Natural killer cell treated with Interleukin-12 subunit alpha and Interleukin-12 subunit beta and Interleukin-15 and Interleukin-18, amount 100 ng/mL, for 72 hours (primary cell): ENCODE data around the gene RPL4. TPM values are rescaled to one million over a fixed set of nuclear protein-coding genes. Genes with fewer than 3 reads are reported as not detected.
"Not testable (repeated sequence)": the region's sequence is repeated elsewhere in the genome, so short reads cannot be mapped to it uniquely, and the experiment has no call there.

Experiments
- ATAC-seq, 2 donors: fragments of 150-1000 bp; cut with Tn5 transposase in 1 of 2; sonication (Bioruptor Pico), chemical (Tn5 transposase) in 1 of 2; 2 replicates each; pipeline ENCODE4 v1.10.0; 2021
- DNase-seq: peaks from one replicate; pipeline ENCODE4 v3.0.0; 2022; ENCODE audit warnings: low spot score
- H3K27ac Mint-ChIP-seq, 2 donors: 1 replicate in 1 of 2; 2 replicates in 1 of 2; pipeline ENCODE4 v1.8.0; 2022; ENCODE audit warnings: mixed read lengths in 2 of 2, mild to moderate bottlenecking in 1 of 2, moderate library complexity in 1 of 2
- H3K27me3 Mint-ChIP-seq, 2 donors: 1 replicate in 1 of 2; 2 replicates in 1 of 2; pipeline ENCODE4 v1.8.0; 2022; ENCODE audit warnings: mixed read lengths in 2 of 2
- H3K36me3 Mint-ChIP-seq: one replicate; pipeline ENCODE4 v1.8.0; 2022; ENCODE audit warnings: mixed read lengths
- H3K4me1 Mint-ChIP-seq, 2 donors: 1 replicate in 1 of 2; 2 replicates in 1 of 2; pipeline ENCODE4 v1.8.0; 2022; ENCODE audit warnings: low read depth in 2 of 2, mixed read lengths in 2 of 2, mild to moderate bottlenecking in 1 of 2
- H3K4me3 Mint-ChIP-seq: one replicate; pipeline ENCODE4 v1.8.0; 2022; ENCODE audit warnings: mixed read lengths
- H3K9me3 Mint-ChIP-seq: 2 replicates; pipeline ENCODE4 v1.8.0; 2022; ENCODE audit warnings: mixed read lengths
- total RNA-seq, 2 donors: library from RNA; stranded (reverse); gene quantifications; one replicate each; pipeline ENCODE4 v1.2.3, GENCODE V29; 2022

Gene RPL4
- total RNA-seq = 1,000 to 10,000 TPM; 1,786 to 1,827 TPM

DNA sequence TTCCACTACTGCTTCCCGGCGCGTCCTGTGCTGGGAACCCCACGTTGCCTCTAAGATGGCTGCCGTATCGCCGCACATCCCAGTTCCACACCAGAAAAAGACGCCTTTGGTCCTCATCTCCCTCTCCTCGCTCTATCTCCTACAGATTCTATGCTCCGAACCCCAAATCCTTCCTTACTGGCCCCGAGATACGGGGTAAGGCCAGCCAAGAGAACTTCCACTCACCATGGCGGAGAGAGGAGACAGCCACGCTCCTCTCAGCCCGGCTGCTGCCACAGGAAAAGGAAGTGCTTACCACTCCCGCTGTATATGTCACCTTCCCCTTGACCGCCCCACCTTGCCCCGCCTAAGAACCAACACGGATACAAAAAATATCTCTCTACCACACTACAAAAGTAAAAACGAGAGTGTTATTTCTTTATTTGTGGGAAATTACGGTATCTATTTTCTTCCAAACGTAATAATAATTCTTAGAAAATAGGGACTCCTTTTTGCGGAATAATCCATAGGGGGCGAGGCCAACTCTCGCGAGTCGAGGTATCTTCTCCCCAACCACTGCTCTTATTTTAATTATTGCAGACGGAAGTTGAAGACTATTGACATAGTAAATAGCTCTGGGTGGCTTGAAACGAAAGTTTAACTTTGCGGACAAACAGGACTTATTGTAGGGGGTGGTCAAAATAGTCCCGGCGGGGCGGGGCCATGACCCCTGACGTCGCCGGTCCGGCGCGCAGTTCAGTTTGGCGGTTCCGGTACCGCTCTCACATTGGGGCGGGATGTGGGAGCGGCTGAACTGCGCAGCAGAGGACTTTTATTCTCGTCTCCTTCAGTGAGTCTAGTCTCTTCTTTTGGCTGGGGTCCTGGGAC, at the start of gene RPL4, which contains the start of gene ZWILCH:
Gene RPL4 (minus strand): TSS at position 293 of the 867 bp plus-strand sequence. CDS start 65 bp downstream, at position 228.
Gene ZWILCH (plus strand): TSS at position 764 of the 867 bp plus-strand sequence. CDS start 13 bp downstream, at position 777.
- Mint-ChIP-seq H3K27me3 (no peaks in the 10 kb centered on the region), H3K4me1 (peaks cover 28 to 37% of the 10 kb centered on the region in 2 donors), H3K9me3 (no peaks in the 10 kb centered on the region), H3K4me3 (peak within 1 kb of the TSS; percentile 94), H3K36me3 (peaks cover 36% of the 10 kb centered on the region), H3K27ac (peak within 1 kb of the TSS; percentile 93)
- DNase-seq = peak; percentile 85
- peak; percentile 93 to 94 for ATAC-seq

DNA sequence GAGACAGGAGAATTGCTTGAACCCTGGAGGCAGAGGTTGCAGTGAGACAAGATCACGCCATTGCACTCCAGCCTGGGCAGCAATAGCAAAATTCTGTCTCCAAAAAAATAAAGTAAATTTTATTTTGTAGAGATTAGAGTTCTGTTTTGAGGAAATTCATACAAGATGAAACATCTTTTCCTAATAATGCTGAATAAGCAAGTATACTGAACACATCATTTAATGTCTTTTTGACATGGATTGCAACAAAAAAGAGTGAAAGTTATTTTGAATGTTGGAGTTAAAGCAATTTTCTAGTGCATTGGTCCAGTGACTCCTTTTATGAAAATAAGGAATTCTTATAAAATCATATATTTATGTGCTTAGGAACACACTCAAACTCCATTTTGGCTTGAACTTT, 40.6 kb upstream of the RPL4 start:
- Mint-ChIP-seq H3K27ac (no peak overlapping the region), H3K4me1 (no peaks in the 10 kb centered on the region), H3K9me3 (no peaks in the 10 kb centered on the region), H3K4me3 (no peak overlapping the region), H3K36me3 (peaks cover 4% of the 10 kb centered on the region), H3K27me3 (no peaks in the 10 kb centered on the region)
- ATAC-seq = no peak
- no peak for DNase-seq

DNA sequence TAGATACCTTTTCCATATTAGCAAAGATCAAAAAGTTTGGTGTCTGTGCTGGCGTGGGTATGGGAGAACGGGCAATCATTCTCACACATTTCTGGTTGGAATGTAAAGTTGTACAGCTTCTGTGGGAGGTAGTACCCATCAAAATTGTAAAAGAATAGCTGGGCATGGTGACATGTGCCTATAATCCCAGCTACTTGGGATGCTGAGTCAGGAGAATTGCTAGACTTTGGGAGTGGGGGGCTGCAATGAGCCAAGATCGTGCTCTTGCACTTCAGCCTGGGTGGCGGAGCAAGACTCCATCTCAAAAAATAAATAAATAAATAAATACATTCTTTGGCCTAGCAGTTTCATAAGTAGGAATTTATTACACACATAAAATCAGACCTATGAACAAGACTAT, 38.2 kb upstream of the RPL4 start:
- ATAC-seq (no peak), DNase-seq (no peak)
- Mint-ChIP-seq H3K36me3 (peaks cover 13% of the 10 kb centered on the region), H3K4me1 (no peaks in the 10 kb centered on the region), H3K9me3 (no peaks in the 10 kb centered on the region), H3K4me3 (no peak overlapping the region), H3K27ac (no peak overlapping the region), H3K27me3 (no peaks in the 10 kb centered on the region)

DNA sequence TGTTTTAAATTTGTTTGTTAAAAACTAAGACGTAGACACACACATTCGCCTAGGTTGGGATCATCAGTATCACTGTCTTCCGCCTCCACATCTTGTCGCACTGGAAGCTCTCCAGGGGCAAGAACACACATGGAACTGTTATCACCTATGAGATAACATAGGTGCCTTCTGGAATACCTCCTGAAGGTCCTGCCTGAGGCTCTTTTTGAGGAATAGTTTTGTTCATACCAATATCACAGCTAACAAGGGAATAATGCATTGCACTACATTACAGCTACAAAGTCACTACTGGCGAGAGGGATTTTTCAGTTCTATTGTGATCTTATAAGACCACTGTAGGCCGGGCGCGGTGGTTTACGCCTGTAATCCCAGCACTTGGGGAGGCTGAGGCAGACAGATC, 30.4 kb upstream of the RPL4 start:
- Mint-ChIP-seq H3K27ac (no peak overlapping the region), H3K36me3 (peaks cover 18% of the 10 kb centered on the region), H3K4me3 (no peak overlapping the region), H3K4me1 (no peaks in the 10 kb centered on the region), H3K27me3 (no peaks in the 10 kb centered on the region), H3K9me3 (no peaks in the 10 kb centered on the region)
- ATAC-seq = no peak
- DNase-seq = no peak

DNA sequence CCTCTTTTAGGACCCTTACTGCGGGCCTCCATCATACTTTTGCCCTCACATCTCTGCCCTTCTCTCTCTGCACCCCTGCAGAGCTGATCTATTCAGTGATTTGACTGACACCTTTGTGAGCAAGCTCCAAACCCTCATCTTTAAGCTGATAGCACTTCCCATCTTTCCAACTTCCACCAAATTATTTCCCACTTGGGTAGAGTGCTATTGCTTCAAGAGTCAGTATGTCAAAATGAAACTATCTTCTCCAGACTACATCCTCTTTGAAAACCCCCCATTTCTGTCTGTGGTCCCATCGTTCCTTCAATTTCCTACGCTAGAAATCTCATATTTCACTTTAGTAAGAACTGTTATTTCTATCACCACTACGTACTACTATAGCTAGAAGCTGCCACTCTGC, 20.2 kb upstream of the RPL4 start:
- Mint-ChIP-seq H3K4me3 (no peak overlapping the region), H3K9me3 (no peaks in the 10 kb centered on the region), H3K36me3 (peaks cover 29% of the 10 kb centered on the region), H3K27ac (no peak overlapping the region), H3K27me3 (no peaks in the 10 kb centered on the region), H3K4me1 (peaks cover 4 to 10% of the 10 kb centered on the region in 2 donors)
- ATAC-seq (no peak), DNase-seq (no peak)

DNA sequence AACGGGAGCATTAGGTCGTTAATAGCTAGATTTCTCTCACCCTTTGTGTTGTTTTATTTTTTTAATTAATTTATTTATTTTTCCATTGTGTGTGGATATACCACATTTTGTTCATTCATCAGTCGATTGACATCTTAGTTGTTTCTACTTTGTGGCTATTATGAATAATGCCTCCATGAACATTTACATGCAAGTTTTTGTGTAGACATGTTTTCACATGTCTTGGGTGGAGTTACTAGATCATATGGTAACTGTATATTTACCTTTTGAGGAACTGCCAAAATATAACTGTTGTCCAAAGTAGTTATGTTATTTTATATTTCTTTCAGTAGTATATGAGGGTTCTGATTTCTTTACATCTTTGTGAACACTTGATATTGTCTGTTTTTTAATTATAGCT, 19.3 kb upstream of the RPL4 start:
- ATAC-seq (no peak), DNase-seq (no peak)
- H3K36me3 Mint-ChIP-seq = peaks cover 22% of the 10 kb centered on the region
- H3K9me3 Mint-ChIP-seq = no peaks in the 10 kb centered on the region
- no peak overlapping the region for H3K4me3 Mint-ChIP-seq
- H3K27me3 Mint-ChIP-seq = no peaks in the 10 kb centered on the region
- H3K27ac Mint-ChIP-seq = no peak overlapping the region
- H3K4me1 Mint-ChIP-seq = peaks cover 4 to 10% of the 10 kb centered on the region in 2 donors

DNA sequence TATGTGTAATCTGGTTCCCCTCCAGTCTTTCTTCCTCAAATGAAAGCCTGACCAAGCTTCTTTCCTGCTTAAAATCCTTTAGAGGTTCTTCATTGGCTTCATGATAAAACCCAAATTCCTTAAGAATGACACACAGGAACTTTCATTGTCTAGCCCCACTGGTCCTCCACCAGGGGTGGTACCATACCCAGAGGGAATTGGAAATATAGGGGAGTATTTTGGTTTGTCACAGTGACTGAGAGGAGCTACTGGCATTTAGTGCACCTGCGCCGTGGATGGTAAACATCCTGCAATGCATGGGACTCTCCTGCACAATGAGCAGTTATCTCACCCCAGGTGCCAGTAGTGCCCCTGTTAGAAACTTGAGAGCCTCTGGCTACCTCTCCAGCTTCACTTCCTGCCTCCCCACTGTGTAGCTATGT, 11.3 kb upstream of the RPL4 start:
- no peak for DNase-seq
- peaks cover 27% of the 10 kb centered on the region for H3K36me3 Mint-ChIP-seq
- no peaks in the 10 kb centered on the region for H3K9me3 Mint-ChIP-seq
- no peak overlapping the region for H3K4me3 Mint-ChIP-seq
- H3K27ac Mint-ChIP-seq = no peak overlapping the region
- no peaks in the 10 kb centered on the region for H3K27me3 Mint-ChIP-seq
- no peaks in the 10 kb centered on the region for H3K4me1 Mint-ChIP-seq
- no peak for ATAC-seq

DNA sequence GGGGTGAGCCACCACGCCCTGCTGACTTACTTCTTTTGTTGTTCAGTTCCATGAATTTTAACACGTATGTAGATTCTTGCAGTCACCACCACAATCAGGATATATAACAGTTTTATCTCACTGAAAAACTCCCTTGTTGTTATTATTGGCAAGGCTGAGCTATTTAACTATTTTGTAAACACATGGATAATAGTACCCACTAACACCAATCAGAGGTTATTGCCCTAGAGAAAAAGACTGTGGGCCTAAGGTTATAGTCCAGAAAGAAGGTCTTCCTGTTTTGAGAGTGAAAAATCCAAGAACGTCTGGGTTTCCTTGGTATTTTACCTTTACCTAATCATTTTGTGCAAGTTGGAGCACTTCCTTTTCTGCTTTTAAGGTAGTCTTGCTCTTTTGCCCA, 9.9 kb upstream of the RPL4 start:
- H3K27me3 Mint-ChIP-seq = no peaks in the 10 kb centered on the region
- H3K9me3 Mint-ChIP-seq = no peaks in the 10 kb centered on the region
- peaks cover 27% of the 10 kb centered on the region for H3K36me3 Mint-ChIP-seq
- H3K27ac Mint-ChIP-seq = no peak overlapping the region
- ATAC-seq (no peak), DNase-seq (no peak)
- H3K4me3 Mint-ChIP-seq = no peak overlapping the region
- H3K4me1 Mint-ChIP-seq = no peaks in the 10 kb centered on the region

DNA sequence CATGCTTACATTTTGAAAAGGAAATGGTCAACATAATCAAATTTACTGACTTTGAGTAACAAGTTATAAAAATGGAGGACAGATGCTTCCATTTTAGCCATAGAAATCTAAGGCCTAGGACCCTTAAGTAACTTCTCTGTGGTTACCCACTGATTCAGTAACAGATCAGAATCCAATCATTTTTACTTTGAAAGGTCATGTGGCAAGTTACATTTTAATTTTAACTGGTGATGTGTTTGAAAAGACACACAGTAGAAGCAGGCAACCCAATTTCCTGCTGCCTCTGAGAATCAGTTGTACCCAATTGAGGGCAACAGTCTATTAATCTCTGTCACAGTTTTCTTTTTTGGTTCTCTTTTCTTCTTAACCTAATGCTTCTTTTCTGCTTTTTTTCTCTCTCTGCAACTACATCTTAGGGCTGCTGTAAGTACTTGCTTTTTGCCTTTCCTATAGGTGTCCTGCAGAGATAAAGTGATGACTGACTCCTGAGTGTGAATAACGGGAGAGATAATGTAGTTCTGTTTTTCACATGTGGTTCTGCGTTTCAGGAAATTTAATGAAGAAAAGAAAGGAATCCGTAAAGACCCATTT, 3.7 kb upstream of the RPL4 start:
- H3K36me3 Mint-ChIP-seq = peaks cover 20% of the 10 kb centered on the region
- no peaks in the 10 kb centered on the region for H3K9me3 Mint-ChIP-seq
- no peak overlapping the region for H3K4me3 Mint-ChIP-seq
- no peaks in the 10 kb centered on the region for H3K27me3 Mint-ChIP-seq
- H3K27ac Mint-ChIP-seq = no peak overlapping the region
- ATAC-seq (no peak), DNase-seq (no peak)
- peaks cover 14 to 20% of the 10 kb centered on the region in 2 donors for H3K4me1 Mint-ChIP-seq

DNA sequence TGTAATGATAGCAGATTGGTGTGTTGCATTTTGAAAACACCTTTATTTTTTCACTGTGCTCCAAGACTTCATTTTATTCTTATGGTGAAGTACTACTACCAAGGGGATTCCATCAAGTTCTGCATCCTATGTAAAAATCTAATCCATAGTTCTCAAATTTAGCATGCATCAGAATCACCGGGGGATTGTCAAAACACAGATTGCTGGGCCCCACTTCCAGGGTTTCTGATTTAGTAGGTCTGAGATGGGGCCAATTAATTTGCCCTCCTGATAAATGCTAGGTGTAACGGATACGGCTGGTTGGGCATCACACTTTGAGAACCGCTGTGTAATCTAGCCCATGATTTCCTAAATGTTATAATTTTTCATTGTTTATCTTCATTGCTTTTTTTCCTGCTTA, 1.2 kb upstream of the RPL4 start:
- DNase-seq = no peak
- H3K9me3 Mint-ChIP-seq = no peaks in the 10 kb centered on the region
- H3K27me3 Mint-ChIP-seq = no peaks in the 10 kb centered on the region
- peaks cover 30% of the 10 kb centered on the region for H3K36me3 Mint-ChIP-seq
- peak overlapping the region; percentile 94 for H3K4me3 Mint-ChIP-seq
- peak overlapping the region; percentile 93 for H3K27ac Mint-ChIP-seq
- no peak for ATAC-seq
- peaks cover 24 to 29% of the 10 kb centered on the region in 2 donors for H3K4me1 Mint-ChIP-seq

DNA sequence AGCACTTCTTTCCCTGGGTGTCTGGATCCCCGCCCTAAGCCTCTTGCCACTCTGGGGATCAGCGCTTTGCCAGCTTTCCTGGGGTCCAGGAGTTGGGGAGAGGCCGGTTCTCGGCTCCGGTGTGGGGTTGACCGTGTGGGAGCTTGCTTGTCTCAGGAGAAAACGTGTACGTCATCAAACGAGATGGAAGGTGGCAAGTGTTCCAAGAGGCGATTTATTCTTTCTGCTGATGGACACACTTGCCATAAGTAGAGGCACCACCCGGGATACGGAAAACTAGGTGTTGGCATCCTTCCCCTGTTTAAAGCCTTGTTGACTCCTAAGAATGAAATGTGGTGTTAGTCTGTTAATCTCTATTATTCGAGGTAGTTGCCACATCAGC, 766 bp upstream of the RPL4 start:
- Mint-ChIP-seq H3K36me3 (peaks cover 30% of the 10 kb centered on the region), H3K4me1 (peaks cover 24 to 31% of the 10 kb centered on the region in 2 donors), H3K4me3 (peak overlapping the region; percentile 94), H3K9me3 (no peaks in the 10 kb centered on the region), H3K27ac (peak overlapping the region; percentile 93), H3K27me3 (no peaks in the 10 kb centered on the region)
- ATAC-seq = peak in 1 of 2 donors; percentile 42
- no peak for DNase-seq

DNA sequence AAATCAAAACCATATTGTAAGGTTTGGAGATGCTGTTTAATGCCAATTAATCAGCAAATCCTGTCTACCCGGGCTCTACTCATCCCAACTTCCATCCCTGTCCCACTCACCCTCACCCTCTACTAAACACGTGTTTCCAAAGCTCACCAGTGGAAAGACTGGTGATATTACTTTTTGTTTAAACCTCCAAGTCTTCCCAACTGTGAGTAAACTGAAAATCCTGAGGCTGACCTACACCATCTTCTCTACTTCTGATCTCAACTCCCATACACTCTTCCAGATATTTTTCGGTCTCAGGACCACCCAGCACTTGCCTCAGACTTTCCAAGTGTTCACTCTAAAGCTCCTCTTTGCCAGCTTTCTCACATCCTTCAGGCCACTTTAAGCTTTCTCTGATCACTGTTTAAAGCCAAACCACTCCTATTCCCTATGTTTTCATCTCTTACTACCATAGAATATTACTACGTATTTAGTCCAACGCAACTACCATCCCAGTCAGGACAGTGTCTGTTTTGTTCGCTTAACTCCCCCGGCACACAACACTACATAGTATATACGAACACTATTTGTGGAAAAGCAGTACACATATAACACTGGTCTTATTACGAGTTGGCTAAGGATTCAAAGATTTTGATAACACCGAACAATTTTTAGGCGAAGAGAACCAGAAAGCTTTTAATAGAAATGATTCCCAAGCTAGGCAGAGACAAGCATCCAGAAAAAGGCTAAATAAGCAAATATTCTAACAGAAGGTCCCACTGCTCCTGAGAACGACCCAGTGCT, 684 bp downstream of the RPL4 start:
- peaks cover 30 to 44% of the 10 kb centered on the region in 2 donors for H3K4me1 Mint-ChIP-seq
- H3K27ac Mint-ChIP-seq = peak overlapping the region; percentile 93
- H3K36me3 Mint-ChIP-seq = peaks cover 40% of the 10 kb centered on the region
- H3K27me3 Mint-ChIP-seq = no peaks in the 10 kb centered on the region
- ATAC-seq (no peak), DNase-seq (no peak)
- no peaks in the 10 kb centered on the region for H3K9me3 Mint-ChIP-seq
- peak overlapping the region; percentile 94 for H3K4me3 Mint-ChIP-seq

DNA sequence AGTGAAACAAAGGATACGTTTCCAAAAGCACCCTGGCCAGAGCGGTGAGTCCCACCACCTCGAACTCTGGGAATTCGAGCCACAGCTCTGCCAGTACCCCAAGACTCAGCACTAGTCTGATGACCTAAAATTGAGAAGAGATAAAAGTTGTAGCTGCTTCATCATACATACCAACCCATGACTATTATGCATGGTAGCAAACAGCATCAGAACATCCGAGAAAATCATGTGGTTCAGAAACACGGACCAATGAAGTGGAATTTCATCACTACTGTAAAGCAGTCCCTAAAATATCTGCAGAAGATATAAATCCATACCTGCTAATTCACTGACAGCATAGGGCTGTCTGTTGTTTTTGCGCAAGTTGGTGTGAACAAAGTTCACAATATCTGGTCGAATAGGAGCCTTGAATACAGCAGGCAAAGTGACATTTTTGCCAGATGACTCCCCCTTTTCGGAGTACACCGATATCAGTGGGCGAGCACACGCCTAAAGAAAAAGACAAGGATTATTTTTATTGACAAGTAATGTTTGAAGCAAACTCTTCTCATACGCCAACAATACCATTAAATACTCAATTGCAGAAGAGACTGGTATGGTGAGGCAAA, 1.5 kb downstream of the RPL4 start:
- H3K4me1 Mint-ChIP-seq = peaks cover 31 to 47% of the 10 kb centered on the region in 2 donors
- DNase-seq, H3K9me3 Mint-ChIP-seq, ATAC-seq, H3K27me3 Mint-ChIP-seq: not testable (repeated sequence)
- peak overlapping the region; percentile 94 for H3K4me3 Mint-ChIP-seq
- peak overlapping the region; percentile 93 for H3K27ac Mint-ChIP-seq
- H3K36me3 Mint-ChIP-seq = peaks cover 42% of the 10 kb centered on the region
